Upper lobe of right lung (tissue), 1 donor: Measurements from ENCODE around the gene ZNF638. TPM values are rescaled to one million over a fixed set of nuclear protein-coding genes. Genes with fewer than 3 reads are reported as not detected.

Source experiments
- ATAC-seq: fragments of 200-7000 bp; cut with Tn5 transposase; one replicate; pipeline ENCODE4 v1.9.1; 2020; ENCODE audit warnings: mild to moderate bottlenecking, moderate library complexity
- DNase-seq: peaks from one replicate; pipeline ENCODE4 v3.0.0-alpha.2; 2020
- H3K27ac ChIP-seq: fragments of 200-600 bp; one replicate; pipeline ENCODE4 v1.8.0; 2022
- H3K27me3 ChIP-seq: fragments of 200-600 bp; one replicate; pipeline ENCODE4 v1.8.0; 2022; ENCODE audit warnings: mild to moderate bottlenecking
- H3K36me3 ChIP-seq: fragments of 200-600 bp; one replicate; pipeline ENCODE4 v1.8.0; 2022
- H3K4me1 ChIP-seq: fragments of 200-600 bp; one replicate; pipeline ENCODE4 v1.8.0; 2022
- H3K4me3 ChIP-seq: fragments of 200-600 bp; one replicate; pipeline ENCODE4 v1.8.0; 2022; ENCODE audit warnings: mild to moderate bottlenecking
- H3K9me3 ChIP-seq: fragments of 200-600 bp; one replicate; pipeline ENCODE4 v1.8.0; 2022
- CTCF ChIP-seq: fragments of 200-600 bp; IDR thresholded peaks from one replicate; pipeline ENCODE4 v1.8.0; 2022; ENCODE audit warnings: antibody characterized with exemption
- intact Hi-C: fragments of 100-400 bp; cut with DNase I; formaldehyde crosslinking; loops from one replicate; pipeline ENCODE4 v1.11.0; 2022
- total RNA-seq: library from RNA; stranded (reverse); fragmentation: NEBNext Ultra II Directional; extraction: Animal tissue kit (Norgen Biotek cat#: 25700); gene quantifications from one replicate; pipeline ENCODE4 v1.2.1, GENCODE V29; 2021
- donor health status: DM: no; HTN: yes; CAD: no; lungs with severe emphysema.

Gene ZNF638
- total RNA-seq, 1 donor from 2014 or later, result 114 TPM

- H3K27ac ChIP-seq, result no peak overlapping the region
- intact Hi-C loops, result no loop called here
- H3K27me3 ChIP-seq, result no peaks in the 10 kb centered on the region
- no peak for DNase-seq
- H3K36me3 ChIP-seq, result no peaks in the 10 kb centered on the region
- no peak for ATAC-seq
- no peak for TF ChIP-seq CTCF
- H3K4me3 ChIP-seq, result no peak overlapping the region
- no peaks in the 10 kb centered on the region for H3K4me1 ChIP-seq
- no peaks in the 10 kb centered on the region for H3K9me3 ChIP-seq
These were observed 114.9 kb downstream of the ZNF638 start for GRCh38 chr2:71446505-71446904.

- TF ChIP-seq CTCF, result no peak
- Histone ChIP-seq H3K4me3 (no peak overlapping the region), H3K36me3 (no peaks in the 10 kb centered on the region)
These were observed 117.8 kb downstream of the ZNF638 start for GRCh38 chr2:71449343-71449742.

GRCh38 chr2:71451705-71452104 lies 120.1 kb downstream of the ZNF638 start:
- no peak overlapping the region for H3K4me3 ChIP-seq

More at GRCh38 chr2:71449343-71449742, 117.8 kb downstream of the ZNF638 start:
- ATAC-seq (no peak), DNase-seq (no peak)
- Histone ChIP-seq H3K4me1 (peaks cover 19% of the 10 kb centered on the region), H3K27me3 (peaks cover 11% of the 10 kb centered on the region), H3K9me3 (no peaks in the 10 kb centered on the region), H3K27ac (no peak overlapping the region)
- intact Hi-C loops, result no loop called here

GRCh38 chr2:71452565-71452964 lies 121.0 kb downstream of the ZNF638 start:
- H3K4me1 ChIP-seq, result peaks cover 23% of the 10 kb centered on the region
- peak; percentile 51 for ATAC-seq

More at GRCh38 chr2:71451705-71452104, 120.1 kb downstream of the ZNF638 start:
- TF ChIP-seq CTCF, result no peak
- intact Hi-C loops, result no loop called here
- DNase-seq (no peak), ATAC-seq (no peak)
- Histone ChIP-seq H3K36me3 (no peaks in the 10 kb centered on the region), H3K9me3 (no peaks in the 10 kb centered on the region), H3K27ac (no peak overlapping the region), H3K4me1 (peaks cover 23% of the 10 kb centered on the region), H3K27me3 (peaks cover 15% of the 10 kb centered on the region)

GRCh38 chr2:71453404-71454220 lies 122.0 kb downstream of the ZNF638 start, which contains the start of gene DYSF:
Gene DYSF, plus strand, starts transcription at chr2:71453561.
- DNase-seq (peak; percentile 77), ATAC-seq (peak; percentile 73)
- TF ChIP-seq CTCF, result no peak
- intact Hi-C loops, result no loop called here
- H3K27ac ChIP-seq, result peak within 1 kb of the TSS; percentile 17
- H3K9me3 ChIP-seq, result no peaks in the 10 kb centered on the region
- peak within 1 kb of the TSS; percentile 56 for H3K4me3 ChIP-seq
- H3K4me1 ChIP-seq, result peaks cover 23% of the 10 kb centered on the region
- H3K27me3 ChIP-seq, result peaks cover 15% of the 10 kb centered on the region
- H3K36me3 ChIP-seq, result no peaks in the 10 kb centered on the region

More at GRCh38 chr2:71452565-71452964, 121.0 kb downstream of the ZNF638 start:
- no peak for DNase-seq
- no peaks in the 10 kb centered on the region for H3K9me3 ChIP-seq
- H3K36me3 ChIP-seq, result no peaks in the 10 kb centered on the region
- peaks cover 15% of the 10 kb centered on the region for H3K27me3 ChIP-seq
- H3K4me3 ChIP-seq, result no peak overlapping the region
- intact Hi-C loops, result no loop called here
- peak; percentile 4 for TF ChIP-seq CTCF
- no peak overlapping the region for H3K27ac ChIP-seq
